Natural killer cell treated with Interleukin-12 subunit alpha and Interleukin-12 subunit beta and Interleukin-15 and Interleukin-18, amount 100 ng/mL, for 72 hours (primary cell): ENCODE results near the gene DAGLA. TPM values are rescaled to one million over a fixed set of nuclear protein-coding genes. Genes with fewer than 3 reads are reported as not detected.
A peak's percentile ranks its signal among the peaks of the same experiment; 100 is the strongest.

Source experiments
- ATAC-seq, 2 donors: fragments of 150-1000 bp; cut with Tn5 transposase in 1 of 2; sonication (Bioruptor Pico), chemical (Tn5 transposase) in 1 of 2; 2 replicates each; pipeline ENCODE4 v1.10.0; 2021
- DNase-seq: peaks from one replicate; pipeline ENCODE4 v3.0.0; 2022; ENCODE audit warnings: low spot score
- H3K27ac Mint-ChIP-seq, 2 donors: 1 replicate in 1 of 2; 2 replicates in 1 of 2; pipeline ENCODE4 v1.8.0; 2022; ENCODE audit warnings: mixed read lengths in 2 of 2, mild to moderate bottlenecking in 1 of 2, moderate library complexity in 1 of 2
- H3K27me3 Mint-ChIP-seq, 2 donors: 1 replicate in 1 of 2; 2 replicates in 1 of 2; pipeline ENCODE4 v1.8.0; 2022; ENCODE audit warnings: mixed read lengths in 2 of 2
- H3K36me3 Mint-ChIP-seq: one replicate; pipeline ENCODE4 v1.8.0; 2022; ENCODE audit warnings: mixed read lengths
- H3K4me1 Mint-ChIP-seq, 2 donors: 1 replicate in 1 of 2; 2 replicates in 1 of 2; pipeline ENCODE4 v1.8.0; 2022; ENCODE audit warnings: low read depth in 2 of 2, mixed read lengths in 2 of 2, mild to moderate bottlenecking in 1 of 2
- H3K4me3 Mint-ChIP-seq: one replicate; pipeline ENCODE4 v1.8.0; 2022; ENCODE audit warnings: mixed read lengths
- H3K9me3 Mint-ChIP-seq: 2 replicates; pipeline ENCODE4 v1.8.0; 2022; ENCODE audit warnings: mixed read lengths
- total RNA-seq, 2 donors: library from RNA; stranded (reverse); gene quantifications; one replicate each; pipeline ENCODE4 v1.2.3, GENCODE V29; 2022

The DAGLA gene
- total RNA-seq, 2 donors from 2014 or later: 0.08 to 0.10 TPM

GRCh38 chr11:61763930-61764605, 83.9 kb downstream of the DAGLA start:
- DNase-seq (no peak), ATAC-seq (no peak)
- H3K27me3 Mint-ChIP-seq: peaks cover 0 to 2% of the 10 kb centered on the region in 2 donors
- no peaks in the 10 kb centered on the region for H3K4me1 Mint-ChIP-seq
- no peak overlapping the region for H3K27ac Mint-ChIP-seq
- no peaks in the 10 kb centered on the region for H3K9me3 Mint-ChIP-seq
- no peaks in the 10 kb centered on the region for H3K36me3 Mint-ChIP-seq
- no peak overlapping the region for H3K4me3 Mint-ChIP-seq

- Mint-ChIP-seq H3K27me3 (peaks cover 0 to 2% of the 10 kb centered on the region in 2 donors), H3K4me1 (no peaks in the 10 kb centered on the region), H3K4me3 (no peak overlapping the region), H3K36me3 (no peaks in the 10 kb centered on the region), H3K9me3 (no peaks in the 10 kb centered on the region), H3K27ac (no peak overlapping the region)
- no peak for ATAC-seq
- no peak for DNase-seq
Measured at GRCh38 chr11:61764606-61765260, 84.5 kb downstream of the DAGLA start.

GRCh38 chr11:61765550-61766253, 85.5 kb downstream of the DAGLA start:
- no peaks in the 10 kb centered on the region for H3K36me3 Mint-ChIP-seq
- no peaks in the 10 kb centered on the region for H3K4me1 Mint-ChIP-seq
- peaks cover 0 to 2% of the 10 kb centered on the region in 2 donors for H3K27me3 Mint-ChIP-seq
- DNase-seq (no peak), ATAC-seq (peak in 1 of 2 donors; percentile 2)
- no peak overlapping the region for H3K4me3 Mint-ChIP-seq
- no peak overlapping the region for H3K27ac Mint-ChIP-seq
- H3K9me3 Mint-ChIP-seq: no peaks in the 10 kb centered on the region

GRCh38 chr11:61766353-61766841, 86.2 kb downstream of the DAGLA start:
- no peaks in the 10 kb centered on the region for H3K36me3 Mint-ChIP-seq
- DNase-seq: no peak
- no peak overlapping the region for H3K4me3 Mint-ChIP-seq
- H3K9me3 Mint-ChIP-seq: no peaks in the 10 kb centered on the region
- no peak overlapping the region for H3K27ac Mint-ChIP-seq
- peaks cover 0 to 2% of the 10 kb centered on the region in 2 donors for H3K27me3 Mint-ChIP-seq
- ATAC-seq: no peak
- H3K4me1 Mint-ChIP-seq: no peaks in the 10 kb centered on the region

GRCh38 chr11:61768376-61769076, 88.3 kb downstream of the DAGLA start:
- no peak for ATAC-seq
- Mint-ChIP-seq H3K27ac (no peak overlapping the region), H3K36me3 (no peaks in the 10 kb centered on the region), H3K4me3 (no peak overlapping the region), H3K9me3 (no peaks in the 10 kb centered on the region), H3K27me3 (no peaks in the 10 kb centered on the region), H3K4me1 (peaks cover 0 to 3% of the 10 kb centered on the region in 2 donors)
- DNase-seq: no peak

- no peaks in the 10 kb centered on the region for H3K27me3 Mint-ChIP-seq
- H3K4me3 Mint-ChIP-seq: no peak overlapping the region
- DNase-seq (no peak), ATAC-seq (no peak)
- H3K36me3 Mint-ChIP-seq: no peaks in the 10 kb centered on the region
- no peak overlapping the region for H3K27ac Mint-ChIP-seq
- H3K9me3 Mint-ChIP-seq: no peaks in the 10 kb centered on the region
- H3K4me1 Mint-ChIP-seq: peaks cover 0 to 3% of the 10 kb centered on the region in 2 donors
Measured at GRCh38 chr11:61769169-61769920, 89.2 kb downstream of the DAGLA start.

GRCh38 chr11:61769946-61770683, 89.9 kb downstream of the DAGLA start:
- Mint-ChIP-seq H3K27ac (no peak overlapping the region), H3K4me3 (no peak overlapping the region), H3K9me3 (no peaks in the 10 kb centered on the region), H3K4me1 (peaks cover 0 to 7% of the 10 kb centered on the region in 2 donors), H3K36me3 (no peaks in the 10 kb centered on the region), H3K27me3 (no peaks in the 10 kb centered on the region)
- no peak for DNase-seq
- ATAC-seq: no peak

- ATAC-seq (no peak), DNase-seq (no peak)
- Mint-ChIP-seq H3K9me3 (no peaks in the 10 kb centered on the region), H3K4me1 (peaks cover 0 to 17% of the 10 kb centered on the region in 2 donors), H3K36me3 (no peaks in the 10 kb centered on the region), H3K27me3 (no peaks in the 10 kb centered on the region), H3K4me3 (no peak overlapping the region), H3K27ac (no peak overlapping the region)
Measured at GRCh38 chr11:61771195-61771894, 91.2 kb downstream of the DAGLA start.

- Mint-ChIP-seq H3K27me3 (no peaks in the 10 kb centered on the region), H3K27ac (no peak overlapping the region), H3K4me1 (peaks cover 0 to 21% of the 10 kb centered on the region in 2 donors), H3K9me3 (no peaks in the 10 kb centered on the region), H3K36me3 (no peaks in the 10 kb centered on the region), H3K4me3 (no peak overlapping the region)
- DNase-seq: no peak
- ATAC-seq: no peak
Measured at GRCh38 chr11:61771985-61772455, 91.8 kb downstream of the DAGLA start.

GRCh38 chr11:61773356-61773755, 93.2 kb downstream of the DAGLA start:
- H3K9me3 Mint-ChIP-seq: no peaks in the 10 kb centered on the region
- H3K4me3 Mint-ChIP-seq: no peak overlapping the region
- no peak for DNase-seq
- peaks cover 0 to 25% of the 10 kb centered on the region in 2 donors for H3K4me1 Mint-ChIP-seq
- peak overlapping the region; percentile 35 to 66 for H3K27ac Mint-ChIP-seq
- no peak for ATAC-seq
- no peaks in the 10 kb centered on the region for H3K27me3 Mint-ChIP-seq
- H3K36me3 Mint-ChIP-seq: no peaks in the 10 kb centered on the region

- Mint-ChIP-seq H3K36me3 (no peaks in the 10 kb centered on the region), H3K27me3 (no peaks in the 10 kb centered on the region), H3K9me3 (no peaks in the 10 kb centered on the region), H3K27ac (no peak overlapping the region), H3K4me3 (no peak overlapping the region), H3K4me1 (peaks cover 0 to 25% of the 10 kb centered on the region in 2 donors)
- DNase-seq (no peak), ATAC-seq (no peak)
Measured at GRCh38 chr11:61773809-61774208, 93.6 kb downstream of the DAGLA start.

GRCh38 chr11:61774411-61774810, 94.2 kb downstream of the DAGLA start:
- Mint-ChIP-seq H3K4me3 (no peak overlapping the region), H3K36me3 (no peaks in the 10 kb centered on the region), H3K27me3 (no peaks in the 10 kb centered on the region), H3K4me1 (peaks cover 0 to 25% of the 10 kb centered on the region in 2 donors), H3K9me3 (no peaks in the 10 kb centered on the region), H3K27ac (peak overlapping the region in 1 of 2 donors; percentile 41)
- ATAC-seq (no peak), DNase-seq (no peak)
